ENCODE measurements around the gene KIF5C.

Gene KIF5C

GRCh38 chr2:148944536-148944935 lies 69.5 kb downstream of the KIF5C start:
- no peak for DNase-seq (ENCODE audit: low spot score)
- no peak for TF ChIP-seq CTCF (IDR thresholded peaks at IDR 0.05; ENCODE audit: poor library complexity, severe bottlenecking)
- Histone ChIP-seq H3K36me3 (ENCODE audit: low read depth) (no peaks in the 10 kb centered on the region), H3K9me3 (ENCODE audit: severe bottlenecking) (no peaks in the 10 kb centered on the region), H3K27ac (ENCODE audit: poor library complexity, severe bottlenecking) (no peak overlapping the region), H3K27me3 (ENCODE audit: insufficient read depth, poor library complexity, severe bottlenecking) (no peaks in the 10 kb centered on the region), H3K4me1 (ENCODE audit: insufficient read depth, poor library complexity, severe bottlenecking) (no peaks in the 10 kb centered on the region), H3K4me3 (ENCODE audit: severe bottlenecking) (no peak overlapping the region)
- no peak for ATAC-seq (ENCODE audit: low read depth)

GRCh38 chr2:148947299-148947698 lies 72.3 kb downstream of the KIF5C start:
- no peak for DNase-seq (ENCODE audit: low spot score)
- Histone ChIP-seq H3K4me1 (ENCODE audit: insufficient read depth, poor library complexity, severe bottlenecking) (no peaks in the 10 kb centered on the region), H3K27ac (ENCODE audit: poor library complexity, severe bottlenecking) (no peak overlapping the region), H3K36me3 (ENCODE audit: low read depth) (no peaks in the 10 kb centered on the region), H3K27me3 (ENCODE audit: insufficient read depth, poor library complexity, severe bottlenecking) (no peaks in the 10 kb centered on the region), H3K4me3 (ENCODE audit: severe bottlenecking) (no peak overlapping the region), H3K9me3 (ENCODE audit: severe bottlenecking) (no peaks in the 10 kb centered on the region)
- no peak for TF ChIP-seq CTCF (IDR thresholded peaks at IDR 0.05; ENCODE audit: poor library complexity, severe bottlenecking)
- ATAC-seq (ENCODE audit: low read depth) = no peak

- Histone ChIP-seq H3K36me3 (ENCODE audit: low read depth) (no peaks in the 10 kb centered on the region), H3K4me3 (ENCODE audit: severe bottlenecking) (no peak overlapping the region), H3K27me3 (ENCODE audit: insufficient read depth, poor library complexity, severe bottlenecking) (no peaks in the 10 kb centered on the region), H3K9me3 (ENCODE audit: severe bottlenecking) (no peaks in the 10 kb centered on the region), H3K27ac (ENCODE audit: poor library complexity, severe bottlenecking) (no peak overlapping the region), H3K4me1 (ENCODE audit: insufficient read depth, poor library complexity, severe bottlenecking) (no peaks in the 10 kb centered on the region)
- ATAC-seq (ENCODE audit: low read depth) (no peak), DNase-seq (ENCODE audit: low spot score) (no peak)
- no peak for TF ChIP-seq CTCF (IDR thresholded peaks at IDR 0.05; ENCODE audit: poor library complexity, severe bottlenecking)
Observed at GRCh38 chr2:148948868-148949267, 73.8 kb downstream of the KIF5C start.

- Histone ChIP-seq H3K27ac (ENCODE audit: poor library complexity, severe bottlenecking) (no peak overlapping the region), H3K36me3 (ENCODE audit: low read depth) (no peaks in the 10 kb centered on the region), H3K4me3 (ENCODE audit: severe bottlenecking) (no peak overlapping the region), H3K9me3 (ENCODE audit: severe bottlenecking) (no peaks in the 10 kb centered on the region), H3K4me1 (ENCODE audit: insufficient read depth, poor library complexity, severe bottlenecking) (no peaks in the 10 kb centered on the region), H3K27me3 (ENCODE audit: insufficient read depth, poor library complexity, severe bottlenecking) (no peaks in the 10 kb centered on the region)
- no peak for TF ChIP-seq CTCF (IDR thresholded peaks at IDR 0.05; ENCODE audit: poor library complexity, severe bottlenecking)
- DNase-seq (ENCODE audit: low spot score) = no peak
- no peak for ATAC-seq (ENCODE audit: low read depth)
Observed at GRCh38 chr2:148949348-148949747, 74.3 kb downstream of the KIF5C start.

GRCh38 chr2:148952621-148953020 lies 77.6 kb downstream of the KIF5C start:
- H3K27me3 ChIP-seq (ENCODE audit: insufficient read depth, poor library complexity, severe bottlenecking) = no peaks in the 10 kb centered on the region
- ATAC-seq (ENCODE audit: low read depth) (no peak), DNase-seq (ENCODE audit: low spot score) (no peak)
- H3K27ac ChIP-seq (ENCODE audit: poor library complexity, severe bottlenecking) = no peak overlapping the region
- TF ChIP-seq CTCF (IDR thresholded peaks at IDR 0.05; ENCODE audit: poor library complexity, severe bottlenecking) = no peak
- H3K4me3 ChIP-seq (ENCODE audit: severe bottlenecking) = no peak overlapping the region
- no peaks in the 10 kb centered on the region for H3K9me3 ChIP-seq (ENCODE audit: severe bottlenecking)
- H3K4me1 ChIP-seq (ENCODE audit: insufficient read depth, poor library complexity, severe bottlenecking) = no peaks in the 10 kb centered on the region
- H3K36me3 ChIP-seq (ENCODE audit: low read depth) = no peaks in the 10 kb centered on the region

Measured in RWPE2 (cell line).